K562 (cell line): ENCODE results near the gene RPS28. TPM values are rescaled to one million over a fixed set of nuclear protein-coding genes. Genes with fewer than 3 reads are reported as not detected.

Experiments used
- BRCA1 ChIP-seq, 2 experiments: fragments of 450-650 bp in 1 of 2; sonication (generic) in 1 of 2; formaldehyde crosslinking in 1 of 2; IDR thresholded peaks; 2 replicates each; pipeline versions ENCODE4 v1.5.0 to v1.6.1; 2017 to 2020; ENCODE audit warnings: mild to moderate bottlenecking in 1 of 2, missing genetic modification reagents in 1 of 2
- CHCHD3 ChIP-seq: fragments of 250-450 bp; sonication (Bioruptor Pico); IDR thresholded peaks from 2 replicates; pipeline ENCODE4 v2.1.2; 2022; ENCODE audit warnings: mild to moderate bottlenecking
- CHD4 ChIP-seq: fragments of 200-600 bp; sonication (generic); IDR thresholded peaks from 3 replicates; pipeline ENCODE4 v1.6.1; 2012; ENCODE audit warnings: low read depth, mild to moderate bottlenecking, mixed read lengths, low read length, inconsistent platforms; ENCODE audit not compliant: insufficient read depth, insufficient replicate concordance, poor library complexity, severe bottlenecking
- FOSL1 ChIP-seq: fragments of 200-800 bp; sonication (Bioruptor generic); conservative IDR thresholded peaks from 2 replicates; pipeline ENCODE4 v1.6.1; 2016; ENCODE audit warnings: missing genetic modification characterization, missing compliant biosample characterization
- FOXJ3 ChIP-seq: sonication (generic); formaldehyde crosslinking; IDR thresholded peaks from 2 replicates; pipeline ENCODE4 v1.4.0; 2020; ENCODE audit warnings: mild to moderate bottlenecking, missing genetic modification reagents
- GATAD2A ChIP-seq: fragments of 450-650 bp; IDR thresholded peaks from 2 replicates; pipeline ENCODE4 v1.6.1; 2017
- HDAC3 ChIP-seq: fragments of 450-650 bp; IDR thresholded peaks from 2 replicates; pipeline ENCODE4 v1.6.1; 2018; ENCODE audit warnings: borderline replicate concordance, mild to moderate bottlenecking, moderate library complexity; ENCODE audit not compliant: partially characterized antibody
- HEY1 ChIP-seq: fragments of 250-450 bp; sonication (Bioruptor Pico); IDR thresholded peaks from 2 replicates; pipeline ENCODE4 v1.5.0; 2020; ENCODE audit warnings: mild to moderate bottlenecking, moderate library complexity, borderline replicate concordance
- HLTF ChIP-seq: fragments of 450-650 bp; IDR thresholded peaks from 2 replicates; pipeline ENCODE4 v1.6.1; 2016
- HMG20A ChIP-seq: fragments of 450-650 bp; formaldehyde crosslinking; conservative IDR thresholded peaks from 2 replicates; pipeline ENCODE4 v1.4.0; 2020; ENCODE audit warnings: mild to moderate bottlenecking, mixed read lengths
- JUN ChIP-seq, 2 experiments: sonication (generic) in 1 of 2; formaldehyde crosslinking in 1 of 2; IDR thresholded peaks; 2 replicates each; pipeline versions ENCODE4 v1.6.1 to v1.8.0; 2012 to 2022; ENCODE audit warnings: borderline replicate concordance in 2 of 2, mild to moderate bottlenecking in 2 of 2, improper control_type of control experiment in 1 of 2, low read depth in 1 of 2, low read length in 1 of 2, missing genetic modification reagents in 1 of 2
- MCM3 ChIP-seq: fragments of 450-650 bp; IDR thresholded peaks from 2 replicates; pipeline ENCODE4 v1.6.1; 2016
- MEF2D ChIP-seq: conservative IDR thresholded peaks from 2 replicates; pipeline ENCODE4 v1.6.1; 2016; ENCODE audit warnings: low read depth, missing genetic modification characterization, missing compliant biosample characterization
- MYC ChIP-seq, 2 experiments: fragments of 250-450 bp in 1 of 2; sonication (Bioruptor Pico) in 1 of 2; IDR thresholded peaks; 2 replicates each; pipeline versions ENCODE4 v1.5.1 to v1.6.1; 2012 to 2021; ENCODE audit warnings: low read depth in 2 of 2, borderline replicate concordance in 1 of 2, improper control_type of control experiment in 1 of 2, low read length in 1 of 2, mild to moderate bottlenecking in 1 of 2, moderate library complexity in 1 of 2
- NFIX ChIP-seq: fragments of 250-450 bp; sonication (Bioruptor Pico); IDR thresholded peaks from 2 replicates; pipeline ENCODE4 v1.4.0; 2020; ENCODE audit warnings: low read depth, mild to moderate bottlenecking, moderate library complexity
- RBM34 ChIP-seq: fragments of 200-400 bp; formaldehyde crosslinking; IDR thresholded peaks from 2 replicates; pipeline ENCODE4 v1.6.1; 2018; ENCODE audit warnings: low read length, borderline replicate concordance; ENCODE audit not compliant: insufficient read depth
- SNRNP70 ChIP-seq: fragments of 200-400 bp; formaldehyde crosslinking; optimal IDR thresholded peaks from 2 replicates; pipeline ENCODE3; 2017; ENCODE audit warnings: low read depth, low read length
- SRSF9 ChIP-seq: fragments of 200-400 bp; formaldehyde crosslinking; IDR thresholded peaks from 2 replicates; pipeline ENCODE4 v1.6.1; 2017; ENCODE audit warnings: low read depth, low read length, borderline replicate concordance
- TEAD4 ChIP-seq, 2 experiments: sonication (generic) in 1 of 2; formaldehyde crosslinking in 1 of 2; IDR thresholded peaks; 2 replicates each; pipeline versions ENCODE4 v1.6.1 to v1.8.0; 2012 to 2022; ENCODE audit warnings: borderline replicate concordance in 1 of 2, inconsistent platforms in 1 of 2, low read length in 1 of 2, mild to moderate bottlenecking in 1 of 2, missing genetic modification reagents in 1 of 2
- UBTF ChIP-seq, 2 experiments: IDR thresholded peaks; 2 replicates each; pipeline ENCODE4 v1.6.1; 2012; ENCODE audit warnings: improper control_type of control experiment in 2 of 2, low read depth in 2 of 2, low read length in 2 of 2, borderline replicate concordance in 1 of 2
- ZBED1 ChIP-seq: IDR thresholded peaks from 2 replicates; pipeline ENCODE4 v1.6.1; 2014
- ZNF263 ChIP-seq: sonication (generic); formaldehyde crosslinking; IDR thresholded peaks from 2 replicates; pipeline ENCODE4 v1.8.0; 2022; ENCODE audit warnings: mild to moderate bottlenecking, missing genetic modification reagents, borderline replicate concordance
- ZNF282 ChIP-seq: sonication (generic); formaldehyde crosslinking; IDR thresholded peaks from 2 replicates; pipeline ENCODE4 v1.8.1; 2023; ENCODE audit warnings: missing genetic modification reagents
- ZNF324 ChIP-seq: fragments of 250-450 bp; sonication (Bioruptor Pico); IDR thresholded peaks from 2 replicates; pipeline ENCODE4 v1.4.0; 2020; ENCODE audit warnings: mild to moderate bottlenecking
- ZNF668 ChIP-seq: fragments of 250-450 bp; sonication (Bioruptor Pico); IDR thresholded peaks from 2 replicates; pipeline ENCODE4 v1.8.0; 2022; ENCODE audit warnings: mild to moderate bottlenecking, inconsistent platforms
- ZNF830 ChIP-seq: fragments of 250-450 bp; sonication (Bioruptor Pico); IDR thresholded peaks from 2 replicates; pipeline ENCODE4 v1.5.0; 2021; ENCODE audit warnings: mild to moderate bottlenecking
- polyA plus RNA-seq, 8 experiments: library from polyadenylated mRNA; depleted of rRNA in 4 of 8; stranded (reverse) in 5 of 8; unstranded in 3 of 8; fragments of >200 nt; fragmentation: Nextera tagmentation in 2 of 8; fragmentation: Illumina TruSeq in 1 of 8; extraction: Ambion mirVana in 2 of 8; extraction: Trizol in 1 of 8; gene quantifications; 2 replicates each; pipeline versions ENCODE4 v1.2.1 to v1.2.3, GENCODE V29; 2011 to 2014; ENCODE audit warnings: inconsistent platforms in 1 of 8, missing spikeins in 1 of 8
- total RNA-seq, 7 experiments: library from RNA; depleted of rRNA in 6 of 7; stranded (reverse); fragments of >200 nt in 6 of 7; fragmentation: Illumina TruSeq in 2 of 7; extraction: Trizol in 2 of 7; gene quantifications; 2 replicates each; pipeline versions ENCODE4 v1.2.1 to v1.2.3, GENCODE V29; 2011 to 2021; ENCODE audit warnings: low replicate concordance in 1 of 7

RPS28 gene
- total and polyA plus RNA-seq, 9 of the 15 experiments (the other 6 are each of a cell fraction or from before 2014, with no cell fraction given), result 165 to 2,827 (median 1,303) TPM

GRCh38 chr19:8307965-8308866 lies 13.1 kb upstream of the RPS28 start, which contains the start of gene CD320 (continued):
- peak; percentile 96 for TF ChIP-seq MYC (IDR thresholded peaks at IDR 0.05; ENCODE audit: low read depth, low read length)
- no peak for TF ChIP-seq MYC (CRISPR knock-in tag; IDR thresholded peaks at IDR 0.05; ENCODE audit: borderline replicate concordance, low read depth)
- TF ChIP-seq MCM3, result no peak
- TF ChIP-seq UBTF (IDR thresholded peaks at IDR 0.05; ENCODE audit: borderline replicate concordance in 1 of 2, low read depth in 2 of 2, low read length in 2 of 2), result no peak
- no peak for TF ChIP-seq MEF2D (tag)
- TF ChIP-seq HDAC3, result no peak
- no peak for TF ChIP-seq ZNF668 (CRISPR knock-in tag)
- no peak for TF ChIP-seq CHCHD3 (CRISPR knock-in tag)
- no peak for TF ChIP-seq ZNF324
- TF ChIP-seq ZNF282 (CRISPR knock-in tag), result peak; percentile 98
- TF ChIP-seq ZNF830, result 0 out of 2 replicates have a peak, but pooled peaks have one; percentile 32
- 0 out of 2 replicates have a peak, but pooled peaks have one; percentile 4 for TF ChIP-seq HEY1 (CRISPR knock-in tag)
- no peak; the same call in 1 of the 2 replicates for TF ChIP-seq TEAD4 (IDR thresholded peaks at IDR 0.05; ENCODE audit: low read length)
- TF ChIP-seq TEAD4 (CRISPR knock-in tag; IDR thresholded peaks at IDR 0.05; ENCODE audit: borderline replicate concordance), result peak; percentile 83
- no peak for TF ChIP-seq CHD4
- TF ChIP-seq BRCA1 (IDR thresholded peaks at IDR 0.05), result no peak
- 0 out of 2 replicates have a peak, but pooled peaks have one; percentile 83 for TF ChIP-seq BRCA1 (CRISPR knock-in tag; IDR thresholded peaks at IDR 0.05)
- TF ChIP-seq GATAD2A, result no peak
- TF ChIP-seq HMG20A (CRISPR knock-in tag), result no peak
- TF ChIP-seq HLTF, result no peak
- no peak for TF ChIP-seq SNRNP70
- no peak for TF ChIP-seq NFIX (CRISPR knock-in tag)
- no peak for TF ChIP-seq FOXJ3 (CRISPR knock-in tag)
- TF ChIP-seq SRSF9, result no peak
- no peak for TF ChIP-seq RBM34
- TF ChIP-seq ZBED1, result peak; percentile 40; the same call in 1 of the 2 replicates
- no peak; the same call in 1 of the 2 replicates for TF ChIP-seq JUN (IDR thresholded peaks at IDR 0.05; ENCODE audit: borderline replicate concordance, low read depth, low read length)
- peak; percentile 86; the same call in 1 of the 2 replicates for TF ChIP-seq JUN (CRISPR knock-in tag; IDR thresholded peaks at IDR 0.05; ENCODE audit: borderline replicate concordance)
- TF ChIP-seq FOSL1, result 0 out of 2 replicates have a peak, but pooled peaks have one; percentile 37
- peak; percentile 65 for TF ChIP-seq ZNF263 (CRISPR knock-in tag)
